KBM-7 (cell line): ENCODE measurements around the gene GPR17.

ENCODE experiments used
- DNase-seq: peaks from one replicate; pipeline ENCODE4 v3.0.0-alpha.2; 2015
- in situ Hi-C: fragments of 300-500 bp; cut with MboI; formaldehyde crosslinking; loops from 2 replicates; pipeline ENCODE4 v1.14.3; 2020; ENCODE audit warnings: low sequenced_read_pairs, low pct_unique_long_range_greater_than_20kb, mixed read lengths

Gene GPR17

GRCh38 chr2:127661949-127662510 is 16.1 kb downstream of the GPR17 start:
- no peak for DNase-seq
- in situ Hi-C loops, result no loop called here

- no peak for DNase-seq
- in situ Hi-C loops, result no loop called here
These were observed 17.1 kb downstream of the GPR17 start for GRCh38 chr2:127662937-127663565.

GRCh38 chr2:127663566-127664064 is 17.7 kb downstream of the GPR17 start:
- in situ Hi-C loops, result no loop called here
- no peak for DNase-seq

- in situ Hi-C loops, result no loop called here
- DNase-seq, result no peak
These were observed 18.3 kb downstream of the GPR17 start for GRCh38 chr2:127664065-127664894.

- in situ Hi-C loops, result no loop called here
- DNase-seq, result no peak
These were observed 18.9 kb downstream of the GPR17 start for GRCh38 chr2:127664895-127665225.

GRCh38 chr2:127665267-127665893 is 19.4 kb downstream of the GPR17 start:
- no peak for DNase-seq
- in situ Hi-C loops, result no loop called here

GRCh38 chr2:127669056-127669455 is 23.1 kb downstream of the GPR17 start:
- in situ Hi-C loops, result no loop called here
- no peak for DNase-seq

- in situ Hi-C loops, result no loop called here
- no peak for DNase-seq
These were observed 24.4 kb downstream of the GPR17 start for GRCh38 chr2:127670055-127670956.

- DNase-seq, result no peak
- in situ Hi-C loops, result no loop called here
These were observed 25.0 kb downstream of the GPR17 start for GRCh38 chr2:127670957-127671290.

GRCh38 chr2:127671557-127672302 is 25.8 kb downstream of the GPR17 start:
- DNase-seq, result no peak

GRCh38 chr2:127672341-127673224 is 26.6 kb downstream of the GPR17 start:
- no peak for DNase-seq
- in situ Hi-C loops, result no loop called here

More at GRCh38 chr2:127671557-127672302, 25.8 kb downstream of the GPR17 start:
- in situ Hi-C loops, result no loop called here

- in situ Hi-C loops, result no loop called here
- DNase-seq, result no peak
These were observed 27.5 kb downstream of the GPR17 start for GRCh38 chr2:127673291-127674069.

GRCh38 chr2:127674241-127675209 is 28.6 kb downstream of the GPR17 start:
- in situ Hi-C loops, result no loop called here
- no peak for DNase-seq

- in situ Hi-C loops, result no loop called here
- DNase-seq, result no peak
These were observed 29.6 kb downstream of the GPR17 start, which contains the start of gene LIMS2 for GRCh38 chr2:127675331-127676261. LIMS2 (minus strand) TSS chr2:127675530; CDS start chr2:127675024, 506 bp downstream.

- in situ Hi-C loops, result no loop called here
- no peak for DNase-seq
These were observed 31.0 kb downstream of the GPR17 start for GRCh38 chr2:127676906-127677305.
